HG03521 (cell line): ENCODE results near the gene PRKAG1.

Source experiments
- ATAC-seq: cut with Tn5 transposase; IDR thresholded peaks from one replicate; pipeline ENCODE4 v1.9.1; 2021; ENCODE audit warnings: mild to moderate bottlenecking, moderate library complexity; ENCODE audit not compliant: unreplicated experiment

PRKAG1 gene

DNA sequence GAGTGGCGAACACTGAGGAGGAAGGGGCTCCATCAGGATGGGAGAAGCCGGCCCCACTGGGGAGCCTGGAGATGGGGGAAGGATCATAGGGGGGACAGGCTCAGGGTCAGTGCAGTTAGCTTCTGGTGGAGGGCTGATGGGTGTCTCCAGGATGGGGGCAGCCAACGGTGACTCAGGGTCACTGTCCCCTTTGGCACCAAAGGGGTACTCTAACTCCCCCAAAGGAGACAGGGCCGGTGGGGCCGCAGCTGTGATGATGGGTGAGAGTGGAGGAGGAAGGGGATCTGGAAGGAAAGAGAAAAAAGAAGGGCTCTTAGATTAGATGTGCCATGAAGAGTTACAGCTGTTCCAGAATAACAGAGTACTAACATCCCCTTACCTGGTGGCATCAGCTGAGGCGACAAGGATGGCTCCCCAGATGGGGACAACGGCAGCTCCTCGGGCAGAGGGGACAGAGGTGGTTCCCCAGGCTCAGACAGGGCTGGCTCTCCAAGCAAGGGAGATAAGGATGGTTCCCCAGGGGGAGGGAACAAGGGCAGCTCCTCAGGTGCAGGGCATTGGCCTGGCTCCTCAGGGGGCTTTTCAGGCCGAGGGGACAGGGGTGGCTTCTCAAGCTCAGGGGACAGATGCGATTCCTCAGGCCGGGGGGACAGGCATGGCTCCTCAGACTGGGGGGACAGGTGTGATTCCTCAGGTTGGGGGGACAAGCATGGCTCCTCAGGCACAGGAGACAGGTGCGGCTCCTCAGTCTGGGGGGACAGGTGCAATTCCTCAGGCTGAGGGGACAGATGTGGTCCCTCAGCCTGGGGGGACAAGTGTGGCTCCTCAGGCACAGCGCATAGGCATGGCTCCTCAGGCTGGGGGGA is 32.2 kb upstream of the PRKAG1 start:
- ATAC-seq, result no peak

DNA sequence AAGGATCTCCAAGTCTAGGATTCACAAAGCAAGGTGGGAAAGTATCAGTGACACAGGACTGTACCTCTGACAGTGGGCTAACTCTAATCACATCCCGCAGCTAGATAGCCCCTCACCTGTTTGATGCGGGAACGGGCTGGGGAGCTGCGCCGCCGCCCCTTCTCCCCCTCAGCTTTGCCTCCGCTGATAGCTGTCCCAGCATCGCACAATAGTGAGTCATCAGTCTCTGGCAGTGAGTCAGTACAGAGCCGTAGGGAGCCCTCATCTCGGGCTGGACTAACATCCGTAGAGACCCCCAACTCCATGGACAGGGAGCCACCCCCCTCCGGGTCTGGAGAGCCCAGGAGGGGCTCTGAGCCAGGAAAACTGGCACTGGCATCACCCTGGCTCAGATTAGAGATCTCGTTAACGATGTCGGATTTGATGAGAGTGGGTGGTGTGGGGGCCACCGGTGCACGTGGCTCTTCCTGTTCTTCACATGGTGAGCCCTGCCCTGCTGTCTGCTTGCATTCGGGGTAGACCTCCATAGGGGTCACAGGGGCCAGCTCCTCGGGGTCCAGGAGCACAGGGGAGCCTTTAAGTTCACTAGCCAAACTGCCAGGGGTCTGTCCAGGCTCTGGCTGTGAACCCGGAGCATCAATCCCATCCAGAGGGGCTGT is 31.1 kb upstream of the PRKAG1 start:
- ATAC-seq, result no peak

DNA sequence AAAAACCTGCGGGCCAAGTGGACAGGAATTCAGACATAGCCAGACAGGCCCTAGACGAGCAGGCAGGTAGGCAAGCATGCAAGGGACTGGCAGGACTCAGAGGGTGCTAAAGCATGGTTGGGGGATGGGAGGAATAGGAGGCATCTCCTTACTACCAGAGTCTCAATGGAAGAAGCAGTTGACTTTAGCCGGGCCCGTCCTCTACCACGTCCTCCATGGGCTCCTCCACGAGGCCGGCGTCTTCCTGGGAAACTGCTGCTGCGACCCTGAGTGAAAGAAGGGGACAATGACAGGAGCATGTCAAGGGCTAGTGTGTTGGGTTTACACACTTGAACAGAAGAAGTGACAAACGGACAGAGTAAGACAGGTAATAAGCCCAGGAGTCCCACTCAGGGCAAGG is 30.4 kb upstream of the PRKAG1 start:
- no peak for ATAC-seq

DNA sequence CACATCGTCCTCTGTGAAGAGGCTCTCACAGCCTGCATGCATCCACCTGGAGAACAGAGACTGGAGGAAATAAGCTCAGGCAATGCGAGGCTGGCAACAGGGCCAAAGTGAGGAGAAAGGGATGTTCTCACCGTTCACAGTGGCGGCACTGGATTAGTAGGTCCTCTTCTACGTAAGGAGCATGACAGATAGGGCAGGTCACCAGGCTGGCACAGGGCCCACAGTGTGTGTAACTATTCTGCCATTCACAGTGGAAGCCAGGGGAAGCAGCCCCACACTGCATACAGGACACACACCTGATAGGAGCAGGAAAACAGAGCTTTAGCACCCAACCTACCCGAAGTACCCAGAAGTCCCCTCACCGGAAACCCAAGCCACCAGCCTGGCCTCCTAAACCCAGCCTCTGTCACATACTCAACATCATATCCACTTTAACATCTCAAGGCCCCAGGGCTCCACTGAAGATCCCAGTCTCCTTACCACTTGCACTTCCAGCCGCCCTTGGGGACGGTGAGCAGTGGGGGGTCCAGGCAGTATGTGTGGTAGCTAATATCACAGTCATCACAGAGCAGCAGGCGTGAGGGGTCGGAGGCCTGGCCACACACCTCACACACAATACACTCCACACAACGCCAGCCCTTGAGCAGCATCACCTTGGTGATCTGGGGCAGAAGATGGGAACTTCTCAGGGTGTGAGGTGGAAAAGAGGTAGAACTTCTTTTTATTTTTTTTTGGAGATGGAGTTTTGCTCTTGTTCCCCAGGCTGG is 27.7 kb upstream of the PRKAG1 start:
- no peak for ATAC-seq

DNA sequence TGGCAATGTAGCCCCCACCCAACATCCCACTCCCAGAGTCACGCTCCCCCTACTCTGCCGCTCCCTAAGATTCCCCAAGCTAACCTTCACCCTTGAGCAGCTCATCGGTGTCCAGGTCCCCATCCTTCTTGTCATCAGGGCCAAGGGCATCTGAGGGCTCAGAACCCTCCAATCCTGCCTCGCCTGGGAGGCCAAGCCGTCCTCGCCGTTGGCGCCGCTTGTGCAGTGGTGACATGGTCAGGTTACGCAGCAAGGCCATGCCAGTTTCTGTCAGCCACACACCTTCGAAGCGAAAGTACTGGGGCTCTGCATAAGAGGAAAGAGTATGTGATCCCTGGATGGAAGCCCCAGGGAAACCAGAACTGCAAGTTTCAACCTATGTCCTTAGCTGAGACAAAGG is 26.1 kb upstream of the PRKAG1 start:
- no peak for ATAC-seq

GRCh38 chr12:49043856-49044258 is 25.3 kb upstream of the PRKAG1 start:
- no peak for ATAC-seq

DNA sequence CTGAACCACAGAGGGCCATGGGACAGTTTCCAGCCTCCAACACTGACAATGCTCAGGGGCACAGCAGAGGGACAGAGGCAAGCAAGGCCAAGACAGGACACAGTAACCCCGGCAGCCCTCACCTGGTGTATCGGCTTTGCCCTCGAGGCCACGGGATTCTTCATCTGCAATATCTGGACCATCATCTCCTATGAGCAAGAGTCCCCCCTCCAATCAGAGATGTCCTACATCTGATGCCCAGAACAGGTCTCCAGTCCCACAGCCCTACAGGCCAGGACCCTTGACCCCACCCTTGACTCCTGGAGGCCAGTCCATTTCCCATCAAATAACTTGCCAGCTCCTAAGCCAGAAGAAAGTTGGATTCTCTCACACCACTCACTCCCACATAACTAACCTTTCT is 24.7 kb upstream of the PRKAG1 start:
- no peak for ATAC-seq

- ATAC-seq, result no peak
Measured at GRCh38 chr12:49041881-49042484, 23.4 kb upstream of the PRKAG1 start.

DNA sequence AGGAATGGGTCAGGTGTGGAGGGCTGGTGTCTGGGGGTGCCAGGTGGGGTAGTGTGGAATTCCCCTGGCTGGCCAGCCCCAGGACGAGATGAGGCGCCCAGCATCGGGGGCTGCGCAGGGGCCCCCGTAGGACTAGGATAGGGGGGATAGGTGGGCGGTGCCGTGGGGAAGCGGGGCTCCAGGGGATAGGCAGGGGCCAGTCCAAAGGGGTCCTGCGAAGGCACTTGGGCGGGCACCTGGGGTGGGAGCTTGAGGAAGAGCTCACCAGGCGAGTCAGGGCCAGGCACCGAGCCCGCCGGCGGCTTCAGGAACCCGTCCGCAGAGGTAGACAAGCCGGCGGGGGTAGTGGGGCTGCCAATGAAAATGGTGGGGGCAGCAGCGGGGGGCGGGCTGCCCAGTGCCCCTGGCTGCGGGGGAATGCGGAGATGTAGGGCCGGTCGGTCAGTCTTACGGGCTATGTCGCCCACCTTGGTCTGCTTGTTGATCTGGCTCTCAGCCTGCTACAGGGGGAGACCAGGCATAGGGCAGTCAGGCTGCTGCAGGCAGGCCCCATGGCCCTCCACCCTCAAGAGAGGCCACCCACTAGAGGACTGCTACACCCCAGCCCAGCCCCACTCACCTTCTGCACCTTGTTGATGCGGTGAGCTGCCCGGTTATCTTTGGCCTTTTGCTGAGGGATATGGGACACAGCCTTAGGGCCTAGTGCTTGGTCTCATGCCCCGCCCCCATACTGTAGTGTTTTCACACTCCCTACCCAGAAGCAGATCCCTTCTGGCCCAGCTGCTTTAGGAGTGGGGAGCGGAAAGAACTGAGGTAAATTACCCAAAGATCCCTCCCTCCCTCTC is 22.7 kb upstream of the PRKAG1 start:
- ATAC-seq, result no peak

GRCh38 chr12:49040364-49040855 is 21.8 kb upstream of the PRKAG1 start:
- ATAC-seq, result no peak

DNA sequence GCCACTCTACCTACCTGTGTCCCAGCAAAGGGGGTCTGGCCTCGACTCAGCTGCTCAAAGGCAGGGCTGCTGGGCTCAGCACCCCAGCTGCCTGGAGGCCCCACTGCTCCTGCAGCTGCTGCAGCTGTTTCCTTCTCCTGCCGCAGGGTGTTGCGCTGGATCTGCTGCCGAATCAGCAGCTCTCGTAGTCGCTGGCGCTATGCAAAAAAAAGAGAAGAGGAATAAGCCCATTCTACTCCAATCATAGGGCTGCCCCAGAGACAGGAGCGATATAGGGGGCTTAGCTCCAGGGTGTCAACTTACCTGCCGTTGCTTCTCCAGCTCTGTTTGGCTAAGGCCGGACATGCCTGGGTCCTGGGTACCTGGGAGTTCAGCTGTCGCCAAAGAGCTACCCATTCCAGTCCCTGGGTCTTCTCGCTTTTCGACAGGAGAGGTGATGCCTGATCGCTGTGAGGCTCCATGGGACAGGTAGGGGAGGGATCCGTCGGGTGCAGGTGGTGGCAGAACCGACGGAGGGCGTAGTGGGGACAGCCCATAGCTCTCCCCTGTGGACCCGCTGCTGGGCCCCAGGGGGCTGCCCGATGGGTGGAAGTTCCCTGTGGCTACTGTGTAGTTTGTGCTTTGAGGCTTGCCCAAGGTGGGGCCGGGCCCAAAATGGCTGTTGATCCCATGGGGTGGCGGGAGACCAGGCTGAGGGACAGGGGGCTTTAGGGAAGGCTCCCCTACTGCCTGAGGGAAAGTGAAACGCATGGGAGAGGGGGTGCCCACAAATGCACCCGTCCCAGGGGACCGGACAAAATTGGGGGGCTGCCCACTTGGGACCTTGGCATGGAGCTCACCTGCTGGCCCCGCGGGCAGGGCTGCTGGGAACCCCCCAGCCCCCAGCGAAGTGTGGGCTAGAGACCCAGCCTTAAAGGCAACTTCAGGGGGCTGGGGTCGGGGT is 21.1 kb upstream of the PRKAG1 start:
- no peak for ATAC-seq

DNA sequence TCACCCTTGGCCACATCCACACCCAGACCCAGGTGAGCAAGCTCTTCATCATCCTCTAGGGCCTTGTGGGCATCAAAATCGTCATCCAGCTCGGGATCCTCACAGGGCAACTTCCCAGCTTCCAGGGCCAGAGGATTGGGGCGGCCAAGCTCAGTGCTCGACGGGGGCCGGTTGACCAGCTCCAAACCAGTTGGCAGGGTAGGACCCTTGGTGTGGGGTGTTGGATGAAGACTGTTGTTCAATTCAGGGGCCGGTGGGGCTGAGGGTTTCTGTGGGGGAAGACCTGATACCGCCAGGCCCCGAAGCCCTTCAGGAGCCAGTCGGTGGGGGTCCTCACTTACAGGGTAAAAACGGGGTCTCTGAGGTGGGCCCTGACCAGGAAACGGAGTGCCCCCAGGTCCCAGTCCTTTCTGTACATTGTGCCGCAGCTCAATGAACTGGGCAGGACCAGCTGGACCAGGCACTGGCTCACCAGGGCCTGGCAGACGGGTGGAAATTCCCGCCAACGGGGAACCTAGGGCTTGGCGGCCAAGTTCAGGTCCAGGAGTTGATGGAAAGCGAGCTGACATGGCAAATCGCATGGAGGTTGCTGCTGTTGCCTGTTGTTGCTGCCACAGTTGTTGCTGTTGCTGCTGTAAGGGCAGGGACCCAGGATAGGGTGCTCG is 19.8 kb upstream of the PRKAG1 start:
- no peak for ATAC-seq

GRCh38 chr12:49037947-49038237 is 19.3 kb upstream of the PRKAG1 start:
- ATAC-seq, result no peak

- ATAC-seq, result no peak
Measured at GRCh38 chr12:49037111-49037946, 18.8 kb upstream of the PRKAG1 start.

- no peak for ATAC-seq
Measured at GRCh38 chr12:49036029-49036428, 17.5 kb upstream of the PRKAG1 start.

GRCh38 chr12:49034286-49034622 is 15.7 kb upstream of the PRKAG1 start:
- no peak for ATAC-seq

DNA sequence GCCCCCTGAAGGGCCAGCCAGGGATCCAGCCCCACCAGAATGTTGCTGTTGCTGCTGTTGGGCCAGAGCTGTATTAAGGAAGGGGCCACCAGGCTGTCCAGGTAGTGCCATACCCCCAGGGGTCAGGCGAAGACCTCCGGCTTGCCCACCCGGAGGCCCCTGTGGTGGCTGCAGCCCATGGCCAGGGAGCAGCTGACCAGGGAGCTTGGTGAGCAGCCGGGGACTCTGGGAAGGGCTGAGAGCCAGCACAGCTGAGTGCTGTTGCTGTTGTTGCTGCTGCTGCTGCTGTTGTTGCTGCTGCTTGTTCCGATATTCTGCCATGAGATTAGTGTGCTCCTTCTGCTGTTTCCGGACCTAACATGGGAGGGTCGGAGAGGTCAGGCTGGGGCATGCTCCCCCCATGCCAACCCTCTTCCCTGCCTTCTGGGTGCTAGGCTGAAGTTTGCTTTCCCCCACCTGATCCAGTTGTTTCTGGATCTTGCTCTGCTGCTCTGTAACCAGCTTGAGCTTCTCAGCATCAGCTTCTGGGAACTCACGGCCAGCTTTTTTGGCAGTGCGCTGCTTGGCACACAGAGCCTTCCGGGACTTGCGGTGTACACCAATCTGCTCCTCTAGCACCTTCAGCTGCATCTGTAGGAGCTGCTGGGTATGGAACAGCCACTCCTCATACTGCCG is 15.2 kb upstream of the PRKAG1 start:
- no peak for ATAC-seq
